Measurements from ENCODE around the gene TSEN54.

The TSEN54 gene

DNA sequence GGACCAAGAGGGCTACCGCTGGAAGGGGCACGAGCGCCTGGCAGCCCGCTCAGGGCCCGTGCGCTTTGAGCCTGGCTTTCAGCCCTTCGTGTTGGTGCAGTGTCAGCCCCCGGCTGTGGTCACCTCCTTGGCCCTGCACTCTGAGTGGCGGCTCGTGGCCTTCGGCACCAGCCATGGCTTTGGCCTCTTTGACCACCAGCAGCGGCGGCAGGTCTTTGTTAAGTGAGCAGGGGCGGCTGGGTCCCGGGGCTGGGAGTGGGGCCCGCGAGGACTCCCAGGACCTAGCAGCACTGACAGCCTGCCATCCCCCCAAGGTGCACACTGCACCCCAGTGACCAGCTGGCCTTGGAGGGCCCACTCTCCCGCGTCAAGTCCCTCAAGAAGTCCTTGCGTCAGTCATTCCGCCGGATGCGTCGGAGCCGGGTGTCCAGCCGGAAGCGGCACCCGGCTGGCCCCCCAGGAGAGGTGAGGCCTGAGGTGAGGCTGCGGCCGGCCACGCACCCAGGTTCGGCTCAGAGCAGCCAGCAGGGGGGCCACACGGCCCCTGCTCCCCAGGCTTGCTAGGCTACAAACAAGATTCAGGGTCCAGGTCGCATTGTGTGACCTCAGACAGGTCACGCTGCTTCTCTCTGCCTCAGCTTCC is 53.8 kb downstream of the TSEN54 start:
- no peak for DNase-seq

- no peak for DNase-seq
Measured at GRCh38 chr17:75570772-75571171, 54.4 kb downstream of the TSEN54 start.

- DNase-seq: no peak
Measured at GRCh38 chr17:75571197-75571884, 55.0 kb downstream of the TSEN54 start.

DNA sequence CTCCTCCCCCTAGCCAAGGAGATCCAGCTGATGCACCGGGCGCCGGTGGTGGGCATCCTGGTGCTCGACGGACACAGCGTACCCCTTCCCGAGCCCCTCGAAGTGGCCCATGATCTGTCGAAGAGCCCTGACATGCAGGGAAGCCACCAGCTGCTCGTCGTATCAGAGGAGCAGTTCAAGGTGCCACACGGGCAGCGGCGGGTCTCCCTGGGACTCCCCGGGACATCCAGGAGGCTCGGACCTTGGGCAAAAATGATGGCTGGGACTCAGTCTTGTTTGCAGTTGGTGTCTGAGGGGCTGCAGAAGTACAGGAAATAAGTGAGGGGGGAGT is 55.5 kb downstream of the TSEN54 start:
- DNase-seq: no peak

GRCh38 chr17:75572713-75573539 is 56.6 kb downstream of the TSEN54 start:
- DNase-seq: no peak

DNA sequence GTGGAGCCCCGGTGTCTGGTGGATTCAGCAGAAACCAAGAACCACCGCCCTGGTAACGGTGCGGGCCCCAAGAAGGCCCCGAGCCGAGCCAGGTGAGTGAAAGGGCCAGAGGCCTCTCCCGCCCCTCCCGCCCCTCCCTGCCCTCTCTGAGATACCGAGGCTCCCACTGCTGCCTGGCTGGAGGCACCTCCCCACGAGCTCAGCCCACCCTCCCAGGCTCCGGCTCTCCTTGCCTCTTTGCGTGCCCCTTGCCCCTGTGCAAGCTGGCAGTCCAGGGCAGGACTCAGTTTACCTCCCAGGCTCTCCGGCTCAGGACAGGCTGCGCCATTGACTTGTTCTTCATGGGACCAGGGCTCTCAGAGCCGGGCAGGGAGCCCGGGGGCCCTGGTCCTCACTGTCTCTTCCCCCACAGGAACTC is 57.2 kb downstream of the TSEN54 start:
- no peak for DNase-seq

DNA sequence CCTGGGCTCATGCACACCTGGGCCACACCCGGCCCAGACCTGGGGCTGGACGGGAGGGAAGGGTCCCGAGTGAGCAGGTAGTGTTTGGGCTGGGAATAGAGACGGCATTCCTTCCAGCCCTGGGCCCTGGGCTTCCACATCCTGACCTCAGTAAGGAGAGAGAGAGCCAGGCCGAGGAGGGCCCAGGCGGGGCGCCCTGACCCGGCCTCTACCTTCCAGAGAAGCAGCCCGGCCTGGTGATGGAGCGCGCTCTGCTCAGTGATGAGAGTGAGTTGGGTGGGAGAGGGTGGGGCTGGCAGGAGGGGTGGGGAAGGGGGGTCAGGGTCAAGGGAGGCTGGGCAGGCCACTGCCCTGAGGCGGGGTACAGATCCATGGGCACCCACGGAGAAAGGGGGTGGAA is 57.7 kb downstream of the TSEN54 start:
- no peak for DNase-seq

Measured in activated CD4-positive, alpha-beta T cell treated with anti-CD3 and anti-CD28 coated beads for 48 hours (primary cell).